ENCODE results near the gene VAPA.

DNA sequence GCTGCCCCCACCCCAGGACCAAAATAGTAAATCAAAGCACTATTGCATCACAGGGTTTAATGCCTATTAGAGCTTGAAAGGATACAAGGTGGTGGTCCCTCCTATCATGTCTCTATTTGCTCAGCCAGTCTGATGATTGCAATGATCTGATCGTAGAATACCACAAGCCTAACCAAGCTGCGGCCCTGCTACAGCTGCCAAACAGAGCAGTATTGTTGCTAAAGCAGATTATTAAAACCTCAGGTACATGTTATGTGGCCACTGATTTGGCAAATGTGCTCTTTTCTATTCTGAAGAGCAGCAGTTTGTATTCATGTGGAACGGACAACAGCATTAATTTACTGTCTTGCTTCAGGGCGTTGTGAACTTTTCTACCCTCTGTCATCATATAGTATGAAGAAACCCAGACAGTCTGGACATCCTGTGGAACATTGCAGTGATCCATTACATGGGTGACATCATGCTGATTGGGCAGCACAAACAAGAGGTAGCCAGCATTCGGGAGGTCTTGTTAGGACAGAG is 8.4 kb upstream of the VAPA start:
- TF ChIP-seq, protein P1, sequence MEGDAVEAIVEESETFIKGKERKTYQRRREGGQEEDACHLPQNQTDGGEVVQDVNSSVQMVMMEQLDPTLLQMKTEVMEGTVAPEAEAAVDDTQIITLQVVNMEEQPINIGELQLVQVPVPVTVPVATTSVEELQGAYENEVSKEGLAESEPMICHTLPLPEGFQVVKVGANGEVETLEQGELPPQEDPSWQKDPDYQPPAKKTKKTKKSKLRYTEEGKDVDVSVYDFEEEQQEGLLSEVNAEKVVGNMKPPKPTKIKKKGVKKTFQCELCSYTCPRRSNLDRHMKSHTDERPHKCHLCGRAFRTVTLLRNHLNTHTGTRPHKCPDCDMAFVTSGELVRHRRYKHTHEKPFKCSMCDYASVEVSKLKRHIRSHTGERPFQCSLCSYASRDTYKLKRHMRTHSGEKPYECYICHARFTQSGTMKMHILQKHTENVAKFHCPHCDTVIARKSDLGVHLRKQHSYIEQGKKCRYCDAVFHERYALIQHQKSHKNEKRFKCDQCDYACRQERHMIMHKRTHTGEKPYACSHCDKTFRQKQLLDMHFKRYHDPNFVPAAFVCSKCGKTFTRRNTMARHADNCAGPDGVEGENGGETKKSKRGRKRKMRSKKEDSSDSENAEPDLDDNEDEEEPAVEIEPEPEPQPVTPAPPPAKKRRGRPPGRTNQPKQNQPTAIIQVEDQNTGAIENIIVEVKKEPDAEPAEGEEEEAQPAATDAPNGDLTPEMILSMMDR (IDR thresholded peaks at IDR 0.05; ENCODE audit: insufficient read depth, low read length) = no peak
- TF ChIP-seq POLR2AphosphoS5 (IDR thresholded peaks at IDR 0.05; ENCODE audit: low read depth) = no peak
- TF ChIP-seq, protein P2, sequence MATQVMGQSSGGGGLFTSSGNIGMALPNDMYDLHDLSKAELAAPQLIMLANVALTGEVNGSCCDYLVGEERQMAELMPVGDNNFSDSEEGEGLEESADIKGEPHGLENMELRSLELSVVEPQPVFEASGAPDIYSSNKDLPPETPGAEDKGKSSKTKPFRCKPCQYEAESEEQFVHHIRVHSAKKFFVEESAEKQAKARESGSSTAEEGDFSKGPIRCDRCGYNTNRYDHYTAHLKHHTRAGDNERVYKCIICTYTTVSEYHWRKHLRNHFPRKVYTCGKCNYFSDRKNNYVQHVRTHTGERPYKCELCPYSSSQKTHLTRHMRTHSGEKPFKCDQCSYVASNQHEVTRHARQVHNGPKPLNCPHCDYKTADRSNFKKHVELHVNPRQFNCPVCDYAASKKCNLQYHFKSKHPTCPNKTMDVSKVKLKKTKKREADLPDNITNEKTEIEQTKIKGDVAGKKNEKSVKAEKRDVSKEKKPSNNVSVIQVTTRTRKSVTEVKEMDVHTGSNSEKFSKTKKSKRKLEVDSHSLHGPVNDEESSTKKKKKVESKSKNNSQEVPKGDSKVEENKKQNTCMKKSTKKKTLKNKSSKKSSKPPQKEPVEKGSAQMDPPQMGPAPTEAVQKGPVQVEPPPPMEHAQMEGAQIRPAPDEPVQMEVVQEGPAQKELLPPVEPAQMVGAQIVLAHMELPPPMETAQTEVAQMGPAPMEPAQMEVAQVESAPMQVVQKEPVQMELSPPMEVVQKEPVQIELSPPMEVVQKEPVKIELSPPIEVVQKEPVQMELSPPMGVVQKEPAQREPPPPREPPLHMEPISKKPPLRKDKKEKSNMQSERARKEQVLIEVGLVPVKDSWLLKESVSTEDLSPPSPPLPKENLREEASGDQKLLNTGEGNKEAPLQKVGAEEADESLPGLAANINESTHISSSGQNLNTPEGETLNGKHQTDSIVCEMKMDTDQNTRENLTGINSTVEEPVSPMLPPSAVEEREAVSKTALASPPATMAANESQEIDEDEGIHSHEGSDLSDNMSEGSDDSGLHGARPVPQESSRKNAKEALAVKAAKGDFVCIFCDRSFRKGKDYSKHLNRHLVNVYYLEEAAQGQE (IDR thresholded peaks at IDR 0.05; ENCODE audit: insufficient replicate concordance, low read depth) = no peak
